ENCODE measurements around the gene KCNAB1.
"Not testable (repeated sequence)": the region's sequence is repeated elsewhere in the genome, so short reads cannot be mapped to it uniquely, and the experiment has no call there.

The KCNAB1 gene

DNA sequence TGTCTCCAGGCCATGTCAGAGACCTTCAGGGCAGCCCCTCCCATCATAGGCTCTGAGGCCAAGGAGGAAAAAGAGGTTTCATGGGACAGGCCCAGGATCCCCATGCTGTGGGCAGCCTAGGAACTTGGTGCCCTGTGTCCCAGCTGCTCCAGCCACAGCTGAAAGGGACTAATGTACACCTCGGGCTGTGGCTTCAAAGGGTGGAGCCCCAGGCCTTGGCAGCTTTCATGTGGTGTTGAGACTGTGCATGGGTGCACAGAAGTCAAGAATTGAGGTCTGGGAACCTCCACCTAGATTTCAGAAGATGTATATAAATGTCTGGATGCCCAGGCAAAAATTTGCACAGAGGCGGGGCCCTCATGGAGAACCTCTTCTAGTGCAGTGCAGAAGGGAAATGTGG, 441.2 kb downstream of the KCNAB1 start:
- no peaks in the 10 kb centered on the region for H3K36me3 ChIP-seq
- H3K4me3 ChIP-seq (ENCODE audit: low read depth in 1 of 2, low read length in 1 of 2) = no peak overlapping the region
- H3K4me1 ChIP-seq (ENCODE audit: control insufficient read depth in 1 of 2, insufficient read depth in 1 of 2, low read depth in 1 of 2, low read length in 1 of 2) = no peaks in the 10 kb centered on the region
- no peak overlapping the region for H3K27ac ChIP-seq
- no peaks in the 10 kb centered on the region for H3K27me3 ChIP-seq
- TF ChIP-seq, protein P1, sequence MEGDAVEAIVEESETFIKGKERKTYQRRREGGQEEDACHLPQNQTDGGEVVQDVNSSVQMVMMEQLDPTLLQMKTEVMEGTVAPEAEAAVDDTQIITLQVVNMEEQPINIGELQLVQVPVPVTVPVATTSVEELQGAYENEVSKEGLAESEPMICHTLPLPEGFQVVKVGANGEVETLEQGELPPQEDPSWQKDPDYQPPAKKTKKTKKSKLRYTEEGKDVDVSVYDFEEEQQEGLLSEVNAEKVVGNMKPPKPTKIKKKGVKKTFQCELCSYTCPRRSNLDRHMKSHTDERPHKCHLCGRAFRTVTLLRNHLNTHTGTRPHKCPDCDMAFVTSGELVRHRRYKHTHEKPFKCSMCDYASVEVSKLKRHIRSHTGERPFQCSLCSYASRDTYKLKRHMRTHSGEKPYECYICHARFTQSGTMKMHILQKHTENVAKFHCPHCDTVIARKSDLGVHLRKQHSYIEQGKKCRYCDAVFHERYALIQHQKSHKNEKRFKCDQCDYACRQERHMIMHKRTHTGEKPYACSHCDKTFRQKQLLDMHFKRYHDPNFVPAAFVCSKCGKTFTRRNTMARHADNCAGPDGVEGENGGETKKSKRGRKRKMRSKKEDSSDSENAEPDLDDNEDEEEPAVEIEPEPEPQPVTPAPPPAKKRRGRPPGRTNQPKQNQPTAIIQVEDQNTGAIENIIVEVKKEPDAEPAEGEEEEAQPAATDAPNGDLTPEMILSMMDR (IDR thresholded peaks at IDR 0.05) = no peak
- H3K9me3 ChIP-seq = no peaks in the 10 kb centered on the region

DNA sequence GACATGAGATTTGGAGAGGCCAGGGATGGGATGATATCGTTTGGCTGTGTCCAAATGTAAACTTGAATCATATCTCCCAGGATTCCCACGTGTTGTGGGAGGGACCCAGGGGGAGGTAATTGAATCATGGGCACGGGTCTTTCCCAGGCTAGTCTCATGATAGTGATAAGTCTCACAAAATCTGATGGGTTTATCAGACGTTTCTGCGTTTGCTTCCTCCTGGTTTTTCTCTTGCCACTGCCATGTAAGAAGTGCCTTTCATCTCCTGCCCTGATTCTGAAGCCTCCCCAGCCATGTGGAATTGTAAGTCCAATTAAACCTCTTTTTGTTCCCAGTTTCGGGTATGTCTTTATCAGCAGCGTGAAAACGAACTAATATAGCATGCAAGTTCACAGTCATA, 442.1 kb downstream of the KCNAB1 start:
- not testable (repeated sequence) for H3K9me3 ChIP-seq; H3K4me3 ChIP-seq (ENCODE audit: low read depth in 1 of 2, low read length in 1 of 2); H3K27ac ChIP-seq; H3K27me3 ChIP-seq; H3K36me3 ChIP-seq; H3K4me1 ChIP-seq (ENCODE audit: control insufficient read depth in 1 of 2, insufficient read depth in 1 of 2, low read depth in 1 of 2, low read length in 1 of 2)

- no peaks in the 10 kb centered on the region for H3K9me3 ChIP-seq
- TF ChIP-seq, protein P1 (IDR thresholded peaks at IDR 0.05) = no peak
- no peaks in the 10 kb centered on the region for H3K36me3 ChIP-seq
- no peak overlapping the region for H3K27ac ChIP-seq
- no peaks in the 10 kb centered on the region for H3K27me3 ChIP-seq
- no peaks in the 10 kb centered on the region for H3K4me1 ChIP-seq (ENCODE audit: control insufficient read depth in 1 of 2, insufficient read depth in 1 of 2, low read depth in 1 of 2, low read length in 1 of 2)
- no peak overlapping the region for H3K4me3 ChIP-seq (ENCODE audit: low read depth in 1 of 2, low read length in 1 of 2)
These were observed 443.7 kb downstream of the KCNAB1 start for GRCh38 chr3:156563900-156564682.

- not testable (repeated sequence) for H3K4me1 ChIP-seq (ENCODE audit: control insufficient read depth in 1 of 2, insufficient read depth in 1 of 2, low read depth in 1 of 2, low read length in 1 of 2); H3K4me3 ChIP-seq (ENCODE audit: low read depth in 1 of 2, low read length in 1 of 2); H3K36me3 ChIP-seq; H3K27ac ChIP-seq; H3K27me3 ChIP-seq; H3K9me3 ChIP-seq
These were observed 448.6 kb downstream of the KCNAB1 start for GRCh38 chr3:156569016-156569415.

- H3K4me3 ChIP-seq (ENCODE audit: low read depth in 1 of 2, low read length in 1 of 2); H3K27me3 ChIP-seq; H3K4me1 ChIP-seq (ENCODE audit: control insufficient read depth in 1 of 2, insufficient read depth in 1 of 2, low read depth in 1 of 2, low read length in 1 of 2); H3K27ac ChIP-seq; H3K9me3 ChIP-seq; H3K36me3 ChIP-seq: not testable (repeated sequence)
These were observed 449.5 kb downstream of the KCNAB1 start for GRCh38 chr3:156569881-156570280.

DNA sequence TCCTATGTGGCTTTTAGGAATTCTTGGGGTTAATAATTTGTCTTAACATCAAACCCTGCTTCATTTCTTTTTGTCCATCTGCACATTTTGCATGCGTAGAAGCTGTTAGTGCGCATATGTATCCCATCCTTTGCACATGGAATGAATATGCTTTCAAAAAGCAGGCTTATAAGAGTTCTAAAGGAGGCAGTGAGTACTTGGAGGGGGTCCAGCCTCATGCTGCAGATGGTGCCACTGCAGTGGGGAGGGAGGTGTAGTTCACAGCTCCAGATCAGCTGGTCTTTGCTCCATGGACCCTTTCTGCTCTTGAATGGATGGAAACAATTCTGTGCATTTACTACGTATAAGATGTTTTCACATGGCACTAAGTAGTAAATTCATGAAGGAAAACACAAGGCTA, 455.3 kb downstream of the KCNAB1 start:
- Histone ChIP-seq H3K36me3 (no peaks in the 10 kb centered on the region), H3K27me3 (no peaks in the 10 kb centered on the region), H3K4me1 (ENCODE audit: control insufficient read depth in 1 of 2, insufficient read depth in 1 of 2, low read depth in 1 of 2, low read length in 1 of 2) (peaks cover 0 to 8% of the 10 kb centered on the region in 2 experiments)

GRCh38 chr3:156576051-156576450, 455.7 kb downstream of the KCNAB1 start:
- Histone ChIP-seq H3K4me1 (ENCODE audit: control insufficient read depth in 1 of 2, insufficient read depth in 1 of 2, low read depth in 1 of 2, low read length in 1 of 2) (peaks cover 0 to 8% of the 10 kb centered on the region in 2 experiments), H3K9me3 (no peaks in the 10 kb centered on the region), H3K27ac (no peak overlapping the region), H3K36me3 (no peaks in the 10 kb centered on the region), H3K27me3 (no peaks in the 10 kb centered on the region), H3K4me3 (ENCODE audit: low read depth in 1 of 2, low read length in 1 of 2) (no peak overlapping the region)
- TF ChIP-seq, protein P1 (IDR thresholded peaks at IDR 0.05) = no peak

More for the DNA sequence above, 455.3 kb downstream of the KCNAB1 start:
- Histone ChIP-seq H3K9me3 (no peaks in the 10 kb centered on the region), H3K27ac (no peak overlapping the region), H3K4me3 (ENCODE audit: low read depth in 1 of 2, low read length in 1 of 2) (no peak overlapping the region)
- TF ChIP-seq, protein P1 (IDR thresholded peaks at IDR 0.05) = no peak

Measured in neutrophil (primary cell).